Pons (tissue), 1 donor: ENCODE measurements around the gene SLC17A5.
"Not testable (repeated sequence)": the region's sequence is repeated elsewhere in the genome, so short reads cannot be mapped to it uniquely, and the experiment has no call there.

Source experiments
- DNase-seq: peaks from one replicate; pipeline ENCODE4 v3.0.0-alpha.2; 2016; ENCODE audit warnings: low spot score

The SLC17A5 gene

GRCh38 chr6:73566486-73566871 is 87.3 kb downstream of the SLC17A5 start:
- DNase-seq, result not testable (repeated sequence)

- DNase-seq, result no peak
Observed at GRCh38 chr6:73565767-73566485, 87.9 kb downstream of the SLC17A5 start.

GRCh38 chr6:73564578-73565345 is 89.0 kb downstream of the SLC17A5 start:
- no peak for DNase-seq

GRCh38 chr6:73562558-73562957 is 91.2 kb downstream of the SLC17A5 start:
- DNase-seq, result no peak

GRCh38 chr6:73560853-73561407 is 92.9 kb downstream of the SLC17A5 start:
- no peak for DNase-seq

GRCh38 chr6:73560182-73560732 is 93.5 kb downstream of the SLC17A5 start:
- DNase-seq, result no peak

GRCh38 chr6:73559399-73559794 is 94.4 kb downstream of the SLC17A5 start:
- DNase-seq, result not testable (repeated sequence)

- no peak for DNase-seq
Observed at GRCh38 chr6:73558624-73559398, 95.0 kb downstream of the SLC17A5 start.

GRCh38 chr6:73556836-73557235 is 97.0 kb downstream of the SLC17A5 start:
- peak; percentile 91 for DNase-seq

- not testable (repeated sequence) for DNase-seq
Observed at GRCh38 chr6:73555380-73555949, 98.3 kb downstream of the SLC17A5 start.

GRCh38 chr6:73551115-73551514 is 102.7 kb downstream of the SLC17A5 start:
- DNase-seq, result not testable (repeated sequence)

- DNase-seq, result no peak
Observed at GRCh38 chr6:73548458-73549446, 105.0 kb downstream of the SLC17A5 start.

- no peak for DNase-seq
Observed at GRCh38 chr6:73547036-73547435, 106.8 kb downstream of the SLC17A5 start.
